GM21825 (cell line): Measurements from ENCODE around the gene RPS14.

ENCODE experiments used
- ATAC-seq: cut with Tn5 transposase; IDR thresholded peaks from one replicate; pipeline ENCODE4 v1.9.1; 2021; ENCODE audit warnings: mild to moderate bottlenecking, moderate library complexity; ENCODE audit not compliant: unreplicated experiment

The RPS14 gene

DNA sequence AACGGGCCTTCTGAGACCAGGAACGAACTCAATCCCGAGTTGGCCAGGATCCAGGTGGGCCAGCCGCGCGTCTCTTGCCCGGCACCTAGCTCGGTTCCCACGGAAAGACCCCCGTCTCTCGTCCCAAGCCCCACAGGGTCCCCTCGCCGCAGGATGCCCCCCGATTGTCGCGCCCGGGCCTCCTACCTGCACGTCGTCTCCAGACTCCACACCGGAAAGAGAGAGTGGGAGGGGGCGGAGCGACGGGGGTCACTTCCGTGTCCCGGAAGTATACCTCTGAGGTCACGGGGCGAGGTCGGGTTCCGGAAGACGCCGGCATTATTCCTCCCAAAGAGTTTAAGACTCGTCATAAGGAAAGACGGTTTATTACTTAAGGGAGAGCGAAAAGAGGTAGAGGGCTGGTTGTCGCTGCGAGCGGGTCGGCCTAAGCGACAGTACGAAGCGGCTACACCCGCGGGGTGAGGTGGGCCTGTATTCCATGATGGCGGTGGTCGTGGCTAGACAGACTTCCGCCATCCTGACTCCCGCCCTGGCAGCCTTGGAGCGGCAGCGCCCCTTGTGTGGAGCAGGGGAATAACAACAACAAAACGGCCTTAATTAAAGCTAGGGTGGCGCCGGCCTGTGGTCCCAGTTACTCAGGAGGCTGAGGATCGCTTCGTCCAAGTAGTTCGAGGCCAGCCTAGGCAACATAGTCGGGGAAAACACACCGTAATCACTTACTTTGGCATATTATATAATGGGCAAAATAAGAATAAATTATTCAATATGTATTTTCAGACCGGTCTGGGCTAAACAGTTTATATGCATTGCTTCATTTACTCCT lies at the start of gene RPS14:
TSS of gene RPS14 (minus strand) at position 223 of the 823 bp plus-strand sequence. CDS start 2,006 bp downstream, outside the sequence.
- peak; percentile 92 for ATAC-seq

DNA sequence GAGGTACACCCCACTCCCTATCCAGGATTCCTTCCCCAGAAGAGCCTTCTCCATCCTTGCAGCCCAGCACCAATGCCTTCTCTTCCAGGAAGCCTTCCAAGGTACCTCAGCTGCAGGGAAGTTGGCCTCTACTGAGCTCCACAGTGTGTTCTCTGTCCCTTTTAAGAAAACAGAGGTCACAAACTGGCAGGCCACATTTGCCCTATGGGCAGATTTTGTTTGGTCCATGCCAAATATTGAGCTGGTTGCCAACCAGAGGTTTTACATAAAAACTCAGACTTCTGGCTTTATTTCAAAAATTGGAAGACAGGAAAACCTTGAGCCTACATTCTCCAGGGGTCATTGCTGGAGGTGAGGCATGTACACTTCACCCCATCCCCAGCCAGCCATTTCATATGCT lies 49.4 kb upstream of the RPS14 start:
- no peak for ATAC-seq

DNA sequence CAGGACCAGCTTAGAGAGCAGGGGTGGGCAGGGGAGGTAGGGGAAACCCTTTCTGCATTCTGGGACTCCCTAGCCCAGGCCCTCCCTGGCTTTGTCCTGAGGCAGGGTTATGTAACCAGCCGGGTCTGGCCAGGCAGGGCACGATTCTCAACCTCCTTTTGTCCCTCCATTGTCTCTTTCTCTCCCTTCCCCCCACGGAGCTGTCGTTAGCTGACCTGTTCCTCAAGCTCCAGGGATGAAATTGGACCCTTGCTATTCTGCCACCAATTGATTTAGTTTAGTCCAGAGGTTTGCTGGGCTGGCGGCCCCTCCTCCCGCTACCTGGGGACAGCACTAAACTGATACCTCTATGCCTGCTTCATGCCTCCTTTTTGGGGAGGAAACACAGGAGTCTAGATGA lies 49.0 kb upstream of the RPS14 start:
- no peak for ATAC-seq

DNA sequence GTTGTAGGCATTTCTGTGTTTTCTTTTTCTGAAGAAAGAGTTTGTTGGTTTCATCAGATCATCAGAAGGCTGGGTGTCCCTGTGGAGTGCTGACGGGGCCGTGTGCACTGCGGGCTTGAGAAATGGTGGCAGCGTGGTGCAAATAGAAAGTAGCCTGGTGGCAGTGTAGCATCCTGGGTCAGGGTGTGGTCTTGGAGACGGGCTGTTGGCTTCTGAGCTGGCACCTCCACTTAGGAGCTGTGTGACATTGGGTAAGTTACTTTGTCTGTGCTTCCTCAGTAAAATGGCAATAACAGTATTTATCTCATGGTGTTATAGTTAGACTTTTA lies 48.4 kb upstream of the RPS14 start:
- no peak for ATAC-seq

DNA sequence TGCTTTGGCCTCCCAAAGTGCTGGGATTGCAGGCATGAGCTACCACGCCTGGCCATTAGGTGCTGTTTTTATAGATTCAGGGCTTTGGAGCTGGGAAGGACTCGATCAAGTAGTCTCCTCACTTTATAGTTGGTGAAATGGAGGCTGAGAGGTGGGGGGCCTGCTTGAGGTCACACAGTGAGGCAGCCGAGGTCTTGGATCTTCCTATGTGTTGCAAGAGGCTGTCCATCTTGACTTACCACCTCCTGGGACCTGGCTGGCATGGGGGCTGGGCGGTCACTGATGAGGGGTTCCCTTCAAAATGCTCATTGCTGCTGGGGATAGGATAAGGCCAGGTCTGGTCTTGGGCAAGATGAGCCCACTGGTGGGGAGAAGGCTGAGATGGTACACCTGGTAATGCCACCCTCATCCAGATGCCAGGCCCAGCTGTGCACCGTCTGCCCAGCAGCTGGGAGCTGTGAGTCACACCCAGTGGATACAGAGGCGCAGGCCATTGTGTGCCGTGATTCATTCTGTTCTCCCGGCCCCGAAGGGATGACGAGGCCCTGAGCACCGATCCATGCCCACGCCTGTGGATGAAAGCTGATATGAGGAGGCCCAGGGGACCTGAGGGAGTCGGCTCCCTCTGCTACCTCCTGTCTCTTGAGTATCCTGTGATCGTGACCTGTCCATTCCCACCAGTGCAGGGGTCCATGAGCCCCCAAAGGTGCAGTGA lies 47.9 kb upstream of the RPS14 start:
- ATAC-seq, result no peak

DNA sequence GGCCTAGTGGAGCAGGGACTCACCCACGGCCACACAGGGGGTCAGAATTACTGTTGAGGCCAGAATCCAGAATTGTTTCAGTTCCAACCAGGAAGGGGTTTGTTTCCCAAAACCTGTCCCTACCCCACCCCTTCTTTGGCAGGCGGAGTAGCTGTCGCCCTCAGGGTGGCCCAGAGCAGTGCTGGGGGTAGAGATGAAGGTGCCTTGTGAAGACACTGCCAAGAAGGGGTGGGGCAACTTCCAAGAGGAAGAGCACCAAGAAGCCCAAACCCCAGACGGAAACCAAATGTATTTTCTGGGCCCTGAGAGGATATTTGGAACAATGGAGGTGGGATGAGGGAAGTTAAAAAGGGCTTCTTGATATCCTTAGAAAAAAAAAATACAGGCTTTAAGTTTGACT lies 47.0 kb upstream of the RPS14 start:
- ATAC-seq, result no peak

DNA sequence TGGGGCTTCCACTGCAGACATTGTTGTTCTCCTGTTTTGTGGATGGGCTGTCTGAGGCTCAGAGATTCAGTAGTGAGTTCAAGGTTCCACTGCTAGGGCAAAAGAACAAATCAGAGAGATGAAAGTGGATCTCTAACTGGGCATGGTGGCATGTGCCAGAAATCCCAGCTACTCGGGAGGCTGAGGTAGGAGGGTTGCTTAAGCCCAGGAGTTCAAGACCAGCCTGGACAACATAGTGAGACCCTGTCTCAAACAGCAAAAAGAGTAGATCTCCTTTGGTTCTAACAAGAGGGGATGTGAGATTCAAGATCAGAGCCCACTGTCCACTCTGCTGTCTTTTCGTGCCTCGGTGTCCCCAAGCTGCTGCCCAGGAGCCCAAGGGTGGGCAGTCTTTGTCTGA lies 46.6 kb upstream of the RPS14 start:
- ATAC-seq, result no peak

DNA sequence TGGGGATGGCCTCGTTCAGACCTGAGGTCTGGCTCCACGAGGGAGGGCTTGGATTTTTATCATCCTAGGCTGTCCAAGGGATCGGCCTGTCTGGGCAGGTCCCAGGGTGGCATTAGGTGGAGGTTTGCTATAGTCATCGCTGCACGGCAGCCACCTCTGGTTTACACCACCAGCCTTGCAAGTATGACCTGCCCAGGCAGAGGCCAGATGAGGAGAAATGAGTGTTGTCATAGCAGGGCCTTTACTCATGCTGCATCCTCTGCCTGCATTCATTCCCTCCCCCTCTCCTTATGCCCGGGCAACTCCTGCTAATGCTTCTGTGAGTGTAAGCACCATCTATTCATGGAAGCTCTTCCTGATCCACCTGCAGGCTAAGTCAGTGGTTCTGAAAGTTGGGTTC lies 43.1 kb upstream of the RPS14 start:
- no peak for ATAC-seq

DNA sequence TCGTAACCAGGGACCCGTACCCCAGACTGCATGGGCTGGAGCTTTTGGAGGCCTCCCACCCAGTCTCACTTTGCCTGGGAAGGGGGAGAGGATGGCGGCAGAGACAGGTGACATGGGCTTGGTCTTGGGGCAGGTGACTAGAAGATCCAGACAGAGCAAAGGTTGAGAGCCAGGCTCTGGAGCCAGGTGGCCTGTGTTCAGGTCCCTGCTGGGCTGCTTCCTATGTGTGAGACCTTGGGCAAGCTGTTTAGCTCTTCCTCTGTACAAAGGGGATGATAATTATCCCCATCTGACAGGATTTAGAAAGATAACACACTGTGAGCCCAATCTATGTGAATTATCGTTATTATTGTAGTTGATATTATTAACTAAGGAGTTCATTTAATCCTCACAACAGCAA lies 42.3 kb upstream of the RPS14 start:
- ATAC-seq, result no peak

DNA sequence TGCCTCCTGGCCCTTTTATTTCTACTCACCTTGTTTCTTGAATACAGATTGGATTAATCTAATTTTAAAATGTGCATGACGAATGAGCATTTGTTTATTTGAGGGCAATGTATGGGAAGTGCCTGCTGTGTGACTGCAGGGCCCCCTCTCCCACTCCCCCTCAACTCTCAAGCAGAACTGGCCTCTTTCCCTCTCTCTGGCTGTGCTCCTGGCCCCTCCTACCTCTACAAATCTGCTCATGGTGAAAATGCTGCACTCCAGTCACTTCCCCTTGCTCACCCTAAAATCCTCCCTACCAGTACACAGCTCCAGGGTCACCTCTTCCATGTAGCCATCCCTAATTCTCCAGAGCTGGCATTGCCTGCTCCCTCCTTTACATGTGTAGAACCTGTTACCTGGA lies 41.2 kb upstream of the RPS14 start:
- ATAC-seq, result no peak

DNA sequence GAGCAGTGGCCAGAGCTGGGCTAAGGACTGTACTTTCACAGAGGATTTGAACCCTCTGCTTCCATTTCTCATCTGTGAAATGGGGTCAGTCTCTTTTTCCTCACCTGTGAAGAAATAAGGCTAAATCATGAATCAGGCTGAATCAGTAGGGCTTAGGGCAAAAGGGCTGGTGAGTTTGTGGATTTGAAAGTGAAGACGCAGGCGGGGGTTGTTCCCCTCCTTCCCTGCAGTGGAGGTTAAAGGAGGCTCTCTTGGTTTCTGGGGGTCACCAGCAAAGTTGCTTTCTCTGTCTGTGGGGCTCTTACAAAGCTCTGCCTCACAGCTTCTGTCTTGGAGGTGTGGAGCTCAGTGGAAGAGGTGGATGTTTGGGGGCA lies 40.7 kb upstream of the RPS14 start:
- ATAC-seq, result no peak

DNA sequence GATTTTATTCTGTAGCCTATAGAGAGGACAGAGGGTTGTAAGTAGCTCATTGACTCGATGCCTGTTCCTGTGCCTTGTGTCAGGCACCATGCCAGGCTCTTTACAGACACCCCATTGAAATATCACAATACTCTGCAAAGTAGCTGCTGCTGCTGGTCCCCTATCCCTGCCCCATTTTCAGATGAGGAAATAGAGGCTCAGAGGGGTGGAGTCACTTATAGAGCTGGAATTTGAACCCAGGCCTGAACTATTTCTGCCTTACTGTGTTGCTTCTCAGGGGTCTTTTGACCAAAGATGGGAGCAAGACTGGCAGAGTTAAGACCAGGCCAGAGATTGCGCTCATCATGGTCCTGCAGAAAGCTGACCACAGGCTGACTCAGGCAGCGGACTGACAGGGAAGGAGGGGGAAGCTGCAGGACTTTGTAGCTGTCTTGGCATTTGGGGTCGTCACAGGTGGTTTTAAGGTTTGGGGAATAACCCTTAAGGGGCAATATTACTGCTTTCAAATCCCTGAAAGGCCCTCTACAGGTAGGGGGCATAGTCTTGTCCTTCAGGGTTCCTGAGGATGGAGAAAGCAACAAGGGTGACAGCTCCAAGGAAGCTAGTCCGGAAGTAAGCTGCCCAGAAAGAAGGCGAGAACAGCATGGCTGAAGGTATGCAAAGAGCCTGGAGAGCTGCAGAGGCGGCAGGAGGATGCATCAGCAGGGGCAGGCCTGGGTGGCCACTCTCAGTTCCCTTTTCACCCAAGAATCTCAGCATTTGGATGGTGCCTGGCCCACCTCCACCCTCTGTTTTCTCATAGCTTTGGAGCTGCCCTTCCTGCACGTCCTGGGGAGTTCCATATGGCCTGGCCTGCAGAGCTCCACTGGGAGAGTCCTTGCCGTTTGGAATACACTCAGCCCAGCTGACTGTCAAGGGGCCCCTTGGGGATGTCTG lies 40.1 kb upstream of the RPS14 start:
- peak; percentile 82 for ATAC-seq

DNA sequence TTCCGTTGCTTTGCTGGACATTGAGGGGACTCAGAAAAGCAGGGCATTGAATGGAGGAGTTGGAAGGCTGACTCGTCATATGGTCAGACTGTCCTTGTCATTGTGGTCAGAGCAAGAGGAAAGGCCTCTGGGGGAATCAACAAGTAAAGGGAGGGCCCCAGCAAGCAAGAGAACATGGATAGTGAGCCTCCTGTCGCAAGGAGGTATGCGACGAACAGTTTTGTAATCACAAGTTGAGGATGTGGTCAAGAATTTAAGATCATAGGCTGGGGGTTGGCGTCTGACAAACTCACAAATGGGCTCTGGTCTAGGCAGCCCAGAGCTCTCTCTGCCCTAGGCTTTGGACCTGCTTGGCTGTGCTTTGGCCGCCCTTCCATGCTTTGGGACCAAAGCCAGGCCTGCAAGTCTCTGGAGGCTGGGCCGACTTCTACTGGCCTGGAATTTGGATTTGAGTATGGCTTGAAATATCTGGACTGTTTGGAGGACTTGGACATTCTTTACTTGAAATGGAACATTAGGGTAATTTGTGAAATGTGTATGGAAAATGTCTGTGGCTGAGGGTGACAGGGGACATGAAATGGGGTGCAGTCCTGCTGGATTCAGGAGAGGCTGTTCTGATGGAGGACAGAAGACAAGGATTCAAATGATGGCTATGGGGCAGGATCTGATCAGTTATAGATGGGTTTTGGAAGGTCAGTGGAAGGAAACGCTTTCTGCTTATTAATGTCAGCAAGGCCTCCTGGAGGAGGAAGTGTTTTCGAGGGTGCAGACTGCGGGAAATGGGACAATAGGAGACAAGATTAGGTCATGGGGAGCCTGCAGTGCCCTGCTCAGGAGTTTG lies 39.2 kb upstream of the RPS14 start:
- no peak for ATAC-seq

DNA sequence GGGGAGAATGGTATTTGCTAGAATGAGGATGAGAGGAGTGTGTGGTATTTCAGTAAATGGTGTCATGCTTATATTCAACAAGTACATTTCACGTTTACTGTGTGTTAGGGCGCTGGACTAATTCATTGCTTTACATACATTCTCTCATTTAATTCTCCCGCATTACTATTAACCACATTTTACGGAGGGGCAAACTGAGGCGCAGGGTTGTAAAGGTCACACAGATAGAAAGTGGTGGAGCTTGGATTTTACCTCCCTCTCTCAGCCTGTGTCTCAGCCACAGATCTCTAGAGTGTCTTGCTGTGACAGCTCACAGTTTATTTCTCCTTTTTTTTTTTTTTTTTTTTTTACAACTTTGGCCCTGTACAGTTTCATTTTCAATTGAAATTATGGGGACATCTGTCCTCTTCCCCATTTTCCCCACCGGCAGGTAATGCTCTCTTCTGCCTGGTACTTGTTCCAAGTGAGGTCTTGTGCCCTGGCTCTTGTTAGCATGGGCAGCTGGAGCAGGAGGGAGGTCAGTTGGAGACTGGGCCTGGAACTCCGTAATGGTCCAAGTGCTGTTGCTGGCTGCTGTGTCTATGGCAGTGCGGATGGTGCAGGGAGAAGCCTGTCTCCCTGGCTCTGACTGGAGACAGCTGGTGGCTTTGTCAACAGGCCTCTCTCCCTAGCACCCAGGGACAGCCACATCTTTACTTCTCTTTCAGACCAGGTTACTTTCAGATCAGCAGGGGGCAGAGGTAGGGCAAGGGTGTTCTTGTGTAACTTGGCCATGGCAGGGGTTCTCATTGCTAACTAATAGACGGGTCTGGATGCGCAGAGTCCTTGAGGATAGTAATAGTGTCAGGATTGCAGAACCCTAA lies 37.9 kb upstream of the RPS14 start:
- no peak for ATAC-seq

DNA sequence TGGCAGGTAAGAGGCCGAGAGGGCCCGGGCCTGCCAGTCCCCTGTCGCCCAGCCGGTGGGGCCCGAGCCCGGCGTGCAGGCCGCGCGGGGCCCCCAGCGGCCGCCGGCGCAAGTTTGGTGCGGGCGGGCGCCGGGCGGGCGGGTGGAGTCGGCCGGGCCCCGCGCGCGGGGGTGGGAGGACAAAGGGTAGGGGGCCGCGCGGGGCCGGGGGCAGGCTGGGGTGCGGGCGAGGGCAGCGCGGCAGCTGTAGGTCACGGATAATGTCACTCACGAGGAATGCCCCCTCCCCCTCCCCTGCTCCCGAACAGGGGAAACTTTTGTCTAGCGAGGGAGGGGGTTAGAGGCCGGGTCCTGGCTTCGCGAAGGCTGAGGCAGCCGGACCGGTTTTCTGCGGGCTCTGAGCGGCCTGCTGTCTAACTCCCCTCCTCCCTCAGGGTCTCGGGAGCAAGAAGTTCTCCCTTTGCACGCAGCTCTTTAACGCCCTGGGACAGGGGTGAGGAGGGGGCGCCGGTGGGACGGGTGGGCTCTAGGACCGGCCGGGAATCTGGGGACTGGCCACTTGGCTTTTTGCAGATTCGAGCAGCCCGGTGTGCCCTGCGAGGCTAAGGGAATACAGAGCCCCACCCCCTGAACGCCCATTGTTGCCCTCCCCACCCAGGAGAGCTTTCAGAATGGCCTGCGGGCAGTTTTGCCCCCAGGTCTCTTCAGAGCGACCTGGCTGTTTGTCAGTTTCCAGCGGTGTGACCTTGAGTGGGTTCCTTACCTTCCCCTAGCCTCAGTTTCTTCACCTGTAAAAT lies 37.1 kb upstream of the RPS14 start:
- ATAC-seq, result no peak

DNA sequence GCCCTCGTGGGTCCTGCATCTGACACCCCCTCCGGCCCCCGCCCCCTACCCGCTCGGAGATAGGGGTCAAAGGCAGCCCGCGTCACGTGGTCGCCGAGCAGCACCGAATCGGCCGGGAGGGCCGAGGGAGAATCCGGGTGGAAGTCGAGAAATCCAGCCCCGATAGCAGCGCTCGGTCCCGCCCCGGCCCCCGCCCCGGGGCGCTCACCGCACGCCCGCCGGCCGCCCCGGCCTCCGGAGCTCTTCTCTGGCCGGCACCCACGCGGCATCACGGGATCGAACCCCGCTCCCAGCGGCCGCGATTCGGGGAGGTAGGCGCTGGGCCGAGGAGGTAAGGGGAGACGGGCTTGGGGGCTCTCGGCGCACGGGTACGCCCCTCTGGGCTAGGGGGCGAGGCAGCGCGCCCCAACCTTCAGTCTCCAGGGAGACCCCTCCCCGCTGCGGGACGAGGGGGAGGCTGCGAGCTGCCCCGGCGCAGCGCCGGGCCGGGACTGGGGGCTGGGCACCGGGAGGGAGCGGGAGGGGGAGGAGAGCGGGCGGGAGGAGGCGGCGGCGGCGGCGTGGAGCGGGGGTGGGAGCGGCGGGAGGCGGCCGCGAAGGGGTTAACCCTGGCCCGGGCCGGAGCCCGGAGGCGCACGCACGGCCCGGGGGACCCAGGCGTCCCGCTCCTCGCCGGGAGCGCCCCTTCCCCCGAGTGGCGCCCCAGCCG lies 36.3 kb upstream of the RPS14 start:
- no peak for ATAC-seq

DNA sequence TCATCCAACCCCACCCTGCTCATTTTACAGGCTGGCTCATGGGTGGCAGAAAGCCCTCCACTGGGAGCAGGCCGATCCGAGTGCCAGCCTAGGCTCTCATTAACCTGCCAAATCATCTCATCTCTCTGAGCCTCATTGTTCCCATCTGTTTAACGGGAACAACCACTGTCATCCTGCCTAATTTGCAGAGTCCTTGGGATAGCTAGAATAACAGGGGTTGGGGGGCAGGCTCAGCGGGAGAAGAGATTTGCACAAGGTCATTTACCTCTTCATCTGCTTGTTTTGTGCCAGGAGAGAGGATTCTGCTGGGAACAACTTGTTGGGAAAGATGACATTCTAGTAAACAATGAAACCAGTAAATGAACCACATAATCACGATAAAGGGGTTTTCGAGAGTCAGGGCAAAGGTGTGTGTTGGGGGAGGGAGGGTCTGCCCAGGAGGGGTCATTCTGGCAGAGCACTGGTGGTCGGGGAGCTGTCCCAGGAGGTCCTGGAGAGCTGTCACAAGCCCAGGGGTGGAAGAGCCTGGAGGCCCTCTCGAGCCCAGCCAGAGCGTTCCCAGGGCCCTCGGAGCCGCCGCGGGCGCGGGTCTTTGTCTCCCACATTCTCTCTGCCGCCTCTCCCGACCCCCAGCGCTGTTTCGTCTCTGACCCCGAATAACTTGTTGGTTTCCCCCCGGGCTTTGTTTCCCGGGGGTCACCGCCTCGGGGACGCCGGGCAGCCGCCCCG lies 35.6 kb upstream of the RPS14 start:
- no peak for ATAC-seq

DNA sequence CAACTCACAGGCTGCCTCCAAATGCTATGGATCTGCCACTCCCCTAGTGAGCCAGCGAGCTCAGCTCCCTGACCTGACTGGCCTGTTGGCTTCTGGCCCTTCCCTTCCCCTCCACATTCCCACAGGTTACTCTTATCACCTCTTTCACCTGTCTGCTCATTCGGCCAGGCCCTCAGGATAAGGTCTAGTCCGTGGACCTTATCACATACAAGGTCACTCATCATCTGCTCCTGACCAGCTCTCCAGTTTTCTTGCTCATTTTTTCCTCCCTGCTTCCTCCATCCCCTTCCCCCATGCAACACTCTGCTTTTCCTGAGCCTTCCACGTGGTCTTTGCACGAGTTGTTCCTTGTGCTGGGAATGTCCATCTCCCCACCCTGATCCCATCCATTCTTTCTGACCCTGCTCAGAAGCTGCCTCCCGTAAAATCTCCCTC lies 32.5 kb upstream of the RPS14 start:
- no peak for ATAC-seq
